ENCODE measurements around the gene GJB3.
"Not testable (repeated sequence)": the region's sequence is repeated elsewhere in the genome, so short reads cannot be mapped to it uniquely, and the experiment has no call there.

GJB3 gene

GRCh38 chr1:34781071-34781843 is at the start of gene GJB3:
GJB3 (plus strand) TSS chr1:34781214; CDS start chr1:34784763, 3,549 bp downstream.
- no peak for DNase-seq (ENCODE audit: low read depth)

- not testable (repeated sequence) for DNase-seq (ENCODE audit: low read depth)
These were observed 48.2 kb upstream of the GJB3 start for GRCh38 chr1:34732831-34733230.

- DNase-seq (ENCODE audit: low read depth), result no peak
These were observed 44.3 kb upstream of the GJB3 start for GRCh38 chr1:34736692-34737091.

GRCh38 chr1:34737236-34737635 is 43.8 kb upstream of the GJB3 start:
- DNase-seq (ENCODE audit: low read depth), result not testable (repeated sequence)

GRCh38 chr1:34739613-34740012 is 41.4 kb upstream of the GJB3 start:
- no peak for DNase-seq (ENCODE audit: low read depth)

- DNase-seq (ENCODE audit: low read depth), result no peak
These were observed 40.7 kb upstream of the GJB3 start for GRCh38 chr1:34740161-34740868.

GRCh38 chr1:34742667-34743270 is 38.2 kb upstream of the GJB3 start:
- DNase-seq (ENCODE audit: low read depth), result peak; percentile 35

GRCh38 chr1:34743775-34744174 is 37.2 kb upstream of the GJB3 start:
- no peak for DNase-seq (ENCODE audit: low read depth)

- no peak for DNase-seq (ENCODE audit: low read depth)
These were observed 36.2 kb upstream of the GJB3 start for GRCh38 chr1:34744851-34745250.

GRCh38 chr1:34745666-34746065 is 35.3 kb upstream of the GJB3 start:
- no peak for DNase-seq (ENCODE audit: low read depth)

GRCh38 chr1:34746101-34746500 is 34.9 kb upstream of the GJB3 start:
- DNase-seq (ENCODE audit: low read depth), result no peak

- DNase-seq (ENCODE audit: low read depth), result no peak
These were observed 34.0 kb upstream of the GJB3 start for GRCh38 chr1:34746785-34747637.

- no peak for DNase-seq (ENCODE audit: low read depth)
These were observed 33.4 kb upstream of the GJB3 start for GRCh38 chr1:34747638-34747941.

GRCh38 chr1:34749992-34750391 is 31.0 kb upstream of the GJB3 start:
- DNase-seq (ENCODE audit: low read depth), result no peak

GRCh38 chr1:34750610-34751009 is 30.4 kb upstream of the GJB3 start:
- DNase-seq (ENCODE audit: low read depth), result no peak

- no peak for DNase-seq (ENCODE audit: low read depth)
These were observed 27.9 kb upstream of the GJB3 start for GRCh38 chr1:34753163-34753562.

GRCh38 chr1:34754964-34755637 is 25.9 kb upstream of the GJB3 start, which contains the start of gene GJB5:
GJB5 (plus strand) TSS chr1:34755047; CDS start chr1:34757331, 2,284 bp downstream.
- no peak for DNase-seq (ENCODE audit: low read depth)

GRCh38 chr1:34755961-34756360 is 25.1 kb upstream of the GJB3 start:
- no peak for DNase-seq (ENCODE audit: low read depth)

GRCh38 chr1:34757386-34757785 is 23.6 kb upstream of the GJB3 start:
- no peak for DNase-seq (ENCODE audit: low read depth)

GRCh38 chr1:34758751-34759150 is 22.3 kb upstream of the GJB3 start:
- DNase-seq (ENCODE audit: low read depth), result no peak

- DNase-seq (ENCODE audit: low read depth), result no peak
These were observed 21.3 kb upstream of the GJB3 start, which contains the start of gene GJB4 for GRCh38 chr1:34759503-34760357. GJB4 (plus strand) TSS chr1:34759740; CDS start chr1:34761255, 1,515 bp downstream.
